CD4-positive, alpha-beta T cell treated with Interleukin-10 for 1 hour (primary cell): ENCODE measurements around the gene SGCD.

Source experiments
- DNase-seq: peaks from one replicate; pipeline ENCODE4 v3.0.0-alpha.2; 2020

The SGCD gene

GRCh38 chr5:156715287-156715686 is 388.3 kb downstream of the SGCD start:
- no peak for DNase-seq

DNA sequence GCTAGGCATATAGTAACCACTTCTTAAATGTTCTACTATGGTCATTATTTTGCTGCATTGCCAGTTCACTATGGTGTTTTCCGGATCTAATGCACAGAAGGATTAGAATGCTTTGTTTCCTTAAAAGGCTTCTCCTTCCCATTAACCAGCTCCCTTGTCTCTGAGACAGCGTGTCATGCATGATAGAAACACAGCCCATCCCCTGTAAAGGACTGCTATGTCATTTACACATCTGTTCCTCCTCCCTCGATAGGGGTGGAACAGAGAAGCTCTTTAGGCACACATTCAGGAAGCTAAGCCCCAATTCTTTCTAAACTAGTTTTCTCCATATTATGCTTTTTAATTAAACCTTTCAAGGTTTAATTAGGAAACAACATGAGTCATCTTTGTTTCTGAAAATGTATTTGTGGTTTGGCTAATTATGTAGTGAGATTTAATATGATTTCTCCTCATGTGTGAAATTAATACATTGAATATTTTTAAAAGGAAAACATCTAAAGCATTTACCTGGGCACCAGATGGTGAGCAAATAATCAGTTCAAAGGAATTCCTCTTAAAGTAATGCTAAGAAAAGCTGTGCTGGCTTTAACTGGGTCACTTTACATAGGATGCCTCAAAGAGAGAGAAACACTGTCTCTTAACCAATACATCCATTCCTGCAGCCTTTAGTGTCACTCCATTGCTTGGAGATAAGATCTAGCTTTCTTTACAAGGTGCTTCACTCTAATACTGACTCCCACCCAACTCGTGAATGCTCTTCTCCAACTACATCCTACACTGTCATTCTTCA is 389.8 kb downstream of the SGCD start:
- no peak for DNase-seq

DNA sequence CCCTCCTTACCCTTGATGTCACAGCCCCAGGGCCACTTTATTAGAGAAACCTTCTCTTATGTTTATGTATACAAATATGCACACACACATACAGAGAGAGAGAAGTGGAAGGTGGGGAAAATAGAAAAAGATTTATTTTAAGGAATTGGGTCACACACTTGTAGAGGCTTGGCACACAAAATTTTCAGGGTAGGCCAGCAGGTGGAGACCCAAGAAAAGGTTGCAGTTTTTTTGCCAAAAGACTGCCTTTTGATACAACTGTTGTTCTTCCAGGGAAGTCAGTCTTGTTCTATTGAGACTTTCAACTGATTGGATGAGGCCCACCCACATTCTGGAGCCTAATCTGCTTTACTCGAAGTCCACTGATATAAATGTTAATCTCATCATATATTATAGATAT is 392.0 kb downstream of the SGCD start:
- DNase-seq, result no peak

DNA sequence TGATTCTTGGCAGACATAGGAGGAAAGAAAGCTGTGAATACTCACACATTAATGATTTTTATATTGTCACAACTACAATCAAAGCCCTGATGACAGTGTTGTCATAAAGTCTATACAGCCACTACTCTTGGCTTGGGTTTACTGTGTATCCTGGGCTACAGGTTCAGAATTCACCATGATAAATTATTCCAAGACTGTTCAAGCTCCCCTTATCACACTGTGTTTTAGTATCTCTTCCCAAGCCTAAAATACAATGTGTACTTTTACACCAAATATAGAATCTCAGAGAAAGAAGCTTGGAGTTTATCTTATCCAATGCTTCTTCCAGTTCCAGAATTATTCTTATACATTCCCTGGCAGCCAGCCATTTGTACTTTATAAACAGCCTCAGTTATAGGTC is 395.4 kb downstream of the SGCD start:
- no peak for DNase-seq

- no peak for DNase-seq
Observed at GRCh38 chr5:156735477-156735876, 408.5 kb downstream of the SGCD start.

DNA sequence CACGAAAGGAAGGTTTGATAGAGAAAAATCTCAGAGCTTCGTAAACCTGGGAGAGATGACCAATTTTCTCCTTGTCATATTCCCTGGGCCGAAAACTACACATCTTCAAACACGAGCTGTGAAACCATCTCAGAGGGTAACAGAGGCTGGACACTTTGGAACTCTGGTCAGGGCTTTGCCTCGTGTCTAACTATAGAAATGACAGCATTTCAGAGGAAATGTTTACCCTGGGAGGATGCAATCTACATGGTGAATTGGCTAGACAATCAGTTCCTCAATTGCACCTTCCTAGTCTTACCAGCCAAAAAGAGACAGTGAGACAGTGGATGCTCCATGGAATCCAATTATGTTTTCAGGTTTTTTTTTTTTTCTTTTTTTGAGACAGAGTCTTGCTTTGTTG is 414.6 kb downstream of the SGCD start:
- DNase-seq, result no peak

- DNase-seq, result no peak
Observed at GRCh38 chr5:156753846-156754245, 426.9 kb downstream of the SGCD start.

- DNase-seq, result no peak
Observed at GRCh38 chr5:156755421-156756087, 428.6 kb downstream of the SGCD start.

- no peak for DNase-seq
Observed at GRCh38 chr5:156758011-156758791, 431.2 kb downstream of the SGCD start.

DNA sequence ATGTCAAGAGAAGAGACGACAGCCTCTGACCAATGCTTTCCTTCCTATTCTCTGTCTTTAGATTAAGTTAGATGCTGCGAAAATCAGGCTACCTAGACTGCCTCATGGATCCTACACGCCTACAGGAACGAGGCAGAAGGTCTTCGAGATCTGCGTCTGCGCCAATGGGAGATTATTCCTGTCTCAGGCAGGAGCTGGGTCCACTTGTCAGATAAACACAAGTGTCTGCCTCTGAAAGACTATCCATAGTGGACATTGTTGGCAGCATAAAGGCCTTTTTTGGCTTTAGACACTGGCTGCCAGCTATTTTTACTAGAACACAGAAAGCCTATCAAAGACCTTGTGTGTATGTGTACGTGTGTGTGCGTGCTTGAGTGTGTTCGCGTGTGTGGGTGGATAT is 432.2 kb downstream of the SGCD start:
- no peak for DNase-seq

- DNase-seq, result no peak
Observed at GRCh38 chr5:156762771-156763170, 435.8 kb downstream of the SGCD start.

- no peak for DNase-seq
Observed at GRCh38 chr5:156764176-156764971, 437.4 kb downstream of the SGCD start.

GRCh38 chr5:156774273-156774672 is 447.3 kb downstream of the SGCD start:
- no peak for DNase-seq

DNA sequence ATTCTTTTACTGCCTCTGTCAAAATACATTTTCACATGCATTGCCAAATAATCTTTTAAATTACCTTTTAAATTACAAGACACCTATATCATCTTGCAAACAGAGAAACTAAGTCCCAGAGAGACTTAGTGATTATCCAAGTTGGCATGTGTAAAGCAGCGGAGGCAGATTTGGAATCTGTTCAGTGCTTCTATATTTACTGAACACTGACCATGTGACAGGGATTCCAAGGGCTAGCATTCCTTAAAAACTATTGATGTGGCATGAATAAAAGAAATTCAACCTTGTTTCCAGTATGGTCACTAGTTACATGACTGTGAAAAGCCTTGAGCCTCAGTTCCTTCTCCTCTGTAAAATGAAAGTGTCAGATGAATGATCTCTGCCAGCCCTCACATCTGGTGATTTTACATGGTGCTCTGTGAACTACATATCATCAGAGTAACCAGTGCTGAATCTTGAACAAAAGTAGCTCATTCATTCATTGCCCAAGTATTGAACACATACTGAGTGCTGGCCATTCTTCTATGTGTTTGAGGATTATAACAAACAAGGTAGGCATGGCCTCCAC is 451.3 kb downstream of the SGCD start:
- DNase-seq, result no peak

- DNase-seq, result no peak
Observed at GRCh38 chr5:156778752-156779151, 451.8 kb downstream of the SGCD start.

DNA sequence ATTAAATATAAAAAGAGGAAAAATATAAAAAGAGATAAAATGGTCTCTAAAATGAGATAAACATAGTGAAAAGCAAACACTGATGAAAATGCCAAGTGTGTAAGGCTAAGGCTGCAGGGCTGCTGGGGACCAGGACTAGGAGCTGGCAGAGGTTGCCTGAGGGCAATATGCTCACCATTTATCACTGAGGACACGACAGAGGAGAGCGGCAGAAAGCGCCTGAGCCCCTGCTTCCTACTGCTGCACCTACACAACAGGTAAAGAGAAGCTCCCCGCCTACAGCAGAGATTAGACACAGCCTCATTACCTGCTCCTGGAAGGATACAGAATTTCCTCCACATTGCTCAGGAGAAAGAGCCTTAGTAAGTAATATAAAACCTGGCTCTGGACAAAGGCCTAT is 452.5 kb downstream of the SGCD start:
- DNase-seq, result no peak

- no peak for DNase-seq
Observed at GRCh38 chr5:156783092-156783491, 456.1 kb downstream of the SGCD start.

DNA sequence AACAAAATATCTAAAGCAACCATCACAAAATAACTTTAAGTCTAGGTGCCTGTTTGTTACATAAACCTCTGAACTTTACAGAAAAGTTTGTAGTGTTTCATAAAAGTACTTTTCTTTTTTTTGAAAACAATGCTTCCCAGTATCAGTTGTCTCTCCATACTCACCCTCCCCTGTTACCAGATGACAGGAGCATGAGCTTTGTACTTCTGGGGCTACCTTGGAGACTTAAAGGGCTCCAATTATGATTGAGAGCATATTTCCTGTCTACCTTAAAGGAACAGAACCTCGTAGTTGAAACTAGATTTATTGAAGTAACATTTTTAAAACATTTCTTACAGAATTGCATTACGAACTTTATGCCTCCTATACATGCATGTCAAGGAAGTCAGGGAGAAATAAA is 467.7 kb downstream of the SGCD start:
- DNase-seq, result no peak

GRCh38 chr5:156798201-156798600 is 471.2 kb downstream of the SGCD start:
- no peak for DNase-seq

- no peak for DNase-seq
Observed at GRCh38 chr5:156799171-156799570, 472.2 kb downstream of the SGCD start.

DNA sequence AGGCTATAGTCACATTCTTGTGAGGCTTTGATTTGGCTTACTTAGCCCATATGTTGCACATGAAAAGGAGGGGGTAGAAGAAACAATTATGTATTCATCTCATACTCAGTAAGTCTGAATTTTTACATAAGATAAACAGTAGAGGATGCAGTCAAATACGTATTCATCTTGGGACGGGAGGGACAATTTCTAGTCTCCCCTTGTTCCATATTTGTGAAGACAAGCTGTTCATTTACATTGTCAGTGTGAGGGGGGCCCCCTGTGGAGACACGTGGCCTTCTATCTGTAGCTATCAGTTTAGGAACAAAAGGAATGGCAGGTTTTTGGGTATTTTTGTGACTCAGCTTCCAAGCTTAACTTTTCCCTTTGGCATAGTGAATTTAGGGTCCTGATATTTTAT is 474.0 kb downstream of the SGCD start:
- DNase-seq, result no peak

DNA sequence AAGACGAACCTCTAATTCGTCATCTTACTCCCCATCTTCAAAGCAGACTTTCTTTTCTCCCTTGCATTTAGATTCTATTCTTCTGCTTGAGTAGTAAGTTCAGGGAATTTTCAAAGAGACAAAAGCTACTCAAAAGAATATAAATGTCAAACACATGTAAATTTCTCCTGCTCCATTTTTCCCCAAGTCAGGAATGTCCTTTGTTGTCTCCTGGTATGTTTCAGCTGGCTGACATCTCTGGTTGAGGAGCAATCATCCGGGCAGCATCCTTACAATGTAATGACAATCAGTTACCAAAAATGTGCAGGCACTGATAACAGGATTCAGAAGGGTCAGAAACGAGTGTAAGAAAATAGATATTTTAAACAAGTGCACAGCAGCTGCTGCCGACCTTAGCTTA is 475.5 kb downstream of the SGCD start:
- DNase-seq, result no peak

DNA sequence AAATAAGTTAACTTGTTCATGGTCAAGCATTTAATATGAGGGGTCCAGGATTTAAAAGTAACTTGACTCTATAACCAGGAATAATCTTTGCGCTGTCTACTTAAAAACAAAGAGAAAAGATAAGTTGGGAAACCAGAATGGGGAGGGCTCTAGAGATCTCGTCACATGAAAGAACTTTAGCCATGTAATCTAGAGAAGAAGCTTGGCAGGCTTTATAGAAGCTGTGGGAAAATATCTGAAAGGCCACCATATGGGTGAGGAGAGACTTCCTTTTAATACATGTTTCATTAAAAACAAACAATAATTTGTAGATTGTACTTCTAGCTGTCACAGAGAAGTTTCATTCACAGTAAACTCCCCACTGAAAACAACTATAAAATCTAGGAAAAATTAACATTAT is 476.4 kb downstream of the SGCD start:
- DNase-seq, result no peak
